HFFc6 (cell line): Measurements from ENCODE around the gene CHRM5. TPM values are rescaled to one million over a fixed set of nuclear protein-coding genes. Genes with fewer than 3 reads are reported as not detected.

Experiments used
- DNase-seq: peaks from one replicate; pipeline ENCODE4 v3.0.0-alpha.2; 2018
- H3K27ac Mint-ChIP-seq: 2 replicates; pipeline ENCODE4 v1.8.0; 2020; ENCODE audit warnings: mild to moderate bottlenecking, mixed read lengths
- H3K27me3 Mint-ChIP-seq: 2 replicates; pipeline ENCODE4 v1.8.0; 2021; ENCODE audit warnings: mild to moderate bottlenecking, moderate library complexity, mixed read lengths; ENCODE audit not compliant: insufficient read depth
- H3K36me3 Mint-ChIP-seq: 2 replicates; pipeline ENCODE4 v1.8.0; 2021; ENCODE audit warnings: low read depth, mixed read lengths
- H3K4me1 Mint-ChIP-seq: 2 replicates; pipeline ENCODE4 v1.8.0; 2020; ENCODE audit warnings: low read depth, mixed read lengths
- H3K4me3 Mint-ChIP-seq: 2 replicates; pipeline ENCODE4 v1.8.0; 2020; ENCODE audit warnings: mild to moderate bottlenecking, moderate library complexity, mixed read lengths
- H3K9me3 Mint-ChIP-seq: 2 replicates; pipeline ENCODE4 v1.8.0; 2020; ENCODE audit warnings: mild to moderate bottlenecking, mixed read lengths
- total RNA-seq, 6 experiments: library from RNA; stranded (reverse); fragmentation: NEBNext Ultra II Directional; extraction: Animal tissue kit (Norgen Biotek cat#: 25700); gene quantifications; 2 replicates in 1 of 6; 3 replicates in 5 of 6; pipeline ENCODE4 v1.2.3, GENCODE V29; 2021
- TF ChIP-seq, protein P1 (sequence below): fragments of 200-600 bp; sonication (generic); IDR thresholded peaks from 2 replicates; pipeline ENCODE4 v1.5.0; 2021; ENCODE audit warnings: antibody characterized with exemption, mild to moderate bottlenecking

Gene CHRM5
- total RNA-seq, 6 experiments from 2014 or later = 0.10 TPM; not detected in 5

DNA sequence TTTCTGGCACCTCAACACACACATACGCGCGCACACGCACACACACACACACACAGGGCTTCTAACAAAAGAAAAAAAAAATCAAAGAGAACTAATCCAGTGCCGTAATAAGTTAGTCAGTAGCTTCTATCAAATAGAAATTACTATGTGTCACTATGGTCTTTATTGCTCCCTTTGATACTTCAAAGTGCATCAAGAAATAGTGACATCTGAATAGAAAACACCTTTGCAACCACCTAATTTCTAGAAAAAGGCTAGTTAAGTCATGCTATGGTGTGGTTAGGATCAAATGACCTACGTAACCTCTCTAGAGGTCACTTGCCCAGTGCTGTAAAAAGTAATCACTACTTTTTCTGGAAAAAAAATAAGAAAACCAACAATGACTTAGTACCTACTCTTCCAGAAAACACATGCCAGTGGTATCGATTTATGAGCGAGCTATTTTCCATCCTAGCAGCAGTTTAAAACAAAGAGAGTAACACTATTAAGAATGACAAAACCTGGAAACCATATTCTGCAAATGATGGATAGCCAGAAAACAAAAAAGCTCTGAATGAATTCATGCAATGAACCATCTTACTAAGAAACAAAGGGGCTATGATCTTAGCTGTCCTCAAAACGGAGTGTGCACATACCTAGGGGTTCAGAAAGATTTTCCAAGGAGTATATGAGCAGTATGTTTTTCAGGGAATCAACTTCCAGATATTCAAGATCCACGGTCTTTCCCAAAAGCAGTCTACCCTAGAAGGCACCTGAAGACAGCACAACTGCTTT, 63.9 kb downstream of the CHRM5 start:
- 0 out of 2 replicates have a peak, but pooled peaks cover 2% of the 10 kb centered on the region for H3K27me3 Mint-ChIP-seq
- H3K4me3 Mint-ChIP-seq = no peak overlapping the region
- H3K4me1 Mint-ChIP-seq = peaks cover 20% of the 10 kb centered on the region
- H3K36me3 Mint-ChIP-seq = peaks cover 15% of the 10 kb centered on the region; the same call in 1 of the 2 replicates
- no peak for DNase-seq
- TF ChIP-seq, protein P1, sequence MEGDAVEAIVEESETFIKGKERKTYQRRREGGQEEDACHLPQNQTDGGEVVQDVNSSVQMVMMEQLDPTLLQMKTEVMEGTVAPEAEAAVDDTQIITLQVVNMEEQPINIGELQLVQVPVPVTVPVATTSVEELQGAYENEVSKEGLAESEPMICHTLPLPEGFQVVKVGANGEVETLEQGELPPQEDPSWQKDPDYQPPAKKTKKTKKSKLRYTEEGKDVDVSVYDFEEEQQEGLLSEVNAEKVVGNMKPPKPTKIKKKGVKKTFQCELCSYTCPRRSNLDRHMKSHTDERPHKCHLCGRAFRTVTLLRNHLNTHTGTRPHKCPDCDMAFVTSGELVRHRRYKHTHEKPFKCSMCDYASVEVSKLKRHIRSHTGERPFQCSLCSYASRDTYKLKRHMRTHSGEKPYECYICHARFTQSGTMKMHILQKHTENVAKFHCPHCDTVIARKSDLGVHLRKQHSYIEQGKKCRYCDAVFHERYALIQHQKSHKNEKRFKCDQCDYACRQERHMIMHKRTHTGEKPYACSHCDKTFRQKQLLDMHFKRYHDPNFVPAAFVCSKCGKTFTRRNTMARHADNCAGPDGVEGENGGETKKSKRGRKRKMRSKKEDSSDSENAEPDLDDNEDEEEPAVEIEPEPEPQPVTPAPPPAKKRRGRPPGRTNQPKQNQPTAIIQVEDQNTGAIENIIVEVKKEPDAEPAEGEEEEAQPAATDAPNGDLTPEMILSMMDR = no peak
- no peaks in the 10 kb centered on the region for H3K9me3 Mint-ChIP-seq
- H3K27ac Mint-ChIP-seq = no peak overlapping the region

DNA sequence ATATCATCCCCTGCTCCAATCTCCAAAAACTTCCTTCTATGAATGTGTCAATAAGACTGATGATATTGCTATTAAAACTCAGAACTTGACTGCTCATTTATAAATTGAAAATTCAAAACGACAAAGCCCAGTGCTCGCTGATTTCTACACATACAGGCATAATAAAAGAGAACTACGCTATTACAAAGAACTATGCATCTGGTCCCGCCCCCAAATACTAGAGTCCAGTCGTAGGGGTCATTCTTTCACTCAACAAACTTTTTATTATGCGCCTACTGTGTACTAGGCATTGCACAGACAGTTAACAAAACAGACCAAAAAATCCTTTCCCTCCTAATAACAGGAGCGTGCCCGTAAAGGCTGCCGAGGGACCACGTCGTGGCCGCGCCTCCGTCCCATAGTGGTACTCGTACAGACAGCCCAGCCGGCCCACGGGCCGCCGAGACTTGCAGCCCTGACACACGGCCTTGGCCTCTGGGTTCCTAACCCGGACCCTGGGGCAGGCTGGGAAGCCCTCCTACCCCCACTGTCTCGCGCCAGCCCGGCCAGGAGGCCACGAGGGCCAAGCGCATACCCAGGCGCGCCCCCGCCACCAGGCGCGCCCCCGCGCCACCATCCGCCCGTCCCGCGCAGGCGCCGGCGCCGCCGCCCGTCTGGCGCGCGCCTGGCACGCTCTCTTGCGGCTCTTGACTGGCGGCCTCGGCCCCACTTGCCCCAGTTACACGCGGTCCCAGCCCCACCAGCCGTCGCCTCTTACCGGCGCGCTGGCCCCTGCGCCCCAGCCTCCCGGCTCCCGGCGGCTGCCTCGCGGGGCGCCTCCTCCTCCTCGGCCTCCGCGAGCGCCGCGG, 70.0 kb downstream of the CHRM5 start:
- Mint-ChIP-seq H3K27me3 (peaks cover 1% of the 10 kb centered on the region; the same call in 1 of the 2 replicates), H3K4me1 (peaks cover 38% of the 10 kb centered on the region), H3K36me3 (no peaks in the 10 kb centered on the region), H3K9me3 (no peaks in the 10 kb centered on the region), H3K4me3 (peak overlapping the region; percentile 88), H3K27ac (peak overlapping the region; percentile 80)
- DNase-seq = peak; percentile 57
- TF ChIP-seq, protein P1 = no peak

DNA sequence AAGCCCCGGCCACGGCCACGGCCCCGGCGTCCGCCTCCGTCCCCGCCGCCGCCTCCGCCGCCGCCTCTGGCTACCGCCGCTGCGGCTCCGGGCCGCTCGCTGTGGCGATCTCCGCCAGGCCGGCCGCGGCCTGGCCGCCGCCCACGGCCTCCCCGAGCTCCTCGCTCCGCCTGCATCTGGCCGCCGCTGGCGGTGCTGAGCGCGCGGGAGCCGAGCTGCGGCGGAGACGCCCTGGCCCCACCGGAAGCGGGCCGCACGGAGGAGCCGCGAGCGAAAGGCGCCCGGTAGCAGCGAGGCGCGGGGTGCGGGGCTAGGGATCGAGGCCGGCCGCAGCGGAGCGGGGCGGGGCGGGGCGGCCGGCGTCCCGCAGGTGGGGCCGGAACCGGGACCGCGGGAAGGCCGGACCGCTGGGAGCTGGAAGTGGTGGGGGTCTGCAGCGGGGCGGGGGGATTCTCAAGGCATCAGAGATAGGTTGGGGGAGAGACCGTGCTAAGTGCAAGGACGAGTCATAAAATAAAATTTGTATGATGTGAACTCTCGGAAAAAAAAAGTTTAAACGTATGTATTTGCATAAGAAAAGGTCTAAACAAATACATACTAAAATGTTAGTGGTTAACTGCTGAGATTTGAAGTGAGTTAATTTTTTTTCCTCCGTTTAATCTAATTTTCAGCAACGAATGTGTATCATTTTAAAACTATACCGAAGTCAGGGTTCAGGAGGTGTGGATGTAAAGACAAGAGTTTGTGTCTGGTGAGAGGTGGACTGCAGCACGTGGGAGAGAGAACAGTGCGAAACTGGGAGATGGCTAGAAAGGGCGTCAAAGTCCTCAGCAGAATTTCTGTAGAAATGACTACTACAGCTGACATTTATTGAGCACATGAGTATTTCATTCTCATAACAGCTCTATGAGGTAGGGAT, 70.8 kb downstream of the CHRM5 start, which contains the start of gene AVEN:
TSS of gene AVEN (minus strand) at position 334 of the 919 bp plus-strand sequence. CDS start at position 176, 158 bp downstream.
- TF ChIP-seq, protein P1 = no peak
- H3K9me3 Mint-ChIP-seq = no peaks in the 10 kb centered on the region
- H3K27me3 Mint-ChIP-seq = peaks cover 1% of the 10 kb centered on the region; the same call in 1 of the 2 replicates
- H3K4me3 Mint-ChIP-seq = peak within 1 kb of the TSS; percentile 88
- peak within 1 kb of the TSS; percentile 80 for H3K27ac Mint-ChIP-seq
- H3K36me3 Mint-ChIP-seq = no peaks in the 10 kb centered on the region
- no peak for DNase-seq
- H3K4me1 Mint-ChIP-seq = peaks cover 47% of the 10 kb centered on the region

DNA sequence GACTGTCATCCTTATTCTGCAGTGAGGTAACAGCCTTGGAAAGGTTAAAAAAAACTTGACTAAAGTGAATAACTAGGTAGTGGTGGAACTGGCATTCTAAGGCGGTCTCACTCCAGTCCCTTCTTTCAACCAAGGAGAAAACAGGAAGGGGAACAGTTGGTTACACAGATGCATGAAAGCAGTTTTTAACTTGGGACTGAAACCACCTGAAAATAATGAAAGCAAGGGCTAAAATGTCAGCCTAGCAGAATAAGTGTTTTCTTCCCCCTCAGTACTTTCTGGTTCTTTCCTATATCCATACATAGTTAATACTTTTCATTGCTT, 71.5 kb downstream of the CHRM5 start:
- Mint-ChIP-seq H3K4me1 (peaks cover 44% of the 10 kb centered on the region), H3K27ac (peak overlapping the region; percentile 67), H3K9me3 (no peaks in the 10 kb centered on the region), H3K36me3 (no peaks in the 10 kb centered on the region), H3K27me3 (peaks cover 1% of the 10 kb centered on the region; the same call in 1 of the 2 replicates), H3K4me3 (peak overlapping the region; percentile 85)
- no peak for DNase-seq
- TF ChIP-seq, protein P1 = no peak

DNA sequence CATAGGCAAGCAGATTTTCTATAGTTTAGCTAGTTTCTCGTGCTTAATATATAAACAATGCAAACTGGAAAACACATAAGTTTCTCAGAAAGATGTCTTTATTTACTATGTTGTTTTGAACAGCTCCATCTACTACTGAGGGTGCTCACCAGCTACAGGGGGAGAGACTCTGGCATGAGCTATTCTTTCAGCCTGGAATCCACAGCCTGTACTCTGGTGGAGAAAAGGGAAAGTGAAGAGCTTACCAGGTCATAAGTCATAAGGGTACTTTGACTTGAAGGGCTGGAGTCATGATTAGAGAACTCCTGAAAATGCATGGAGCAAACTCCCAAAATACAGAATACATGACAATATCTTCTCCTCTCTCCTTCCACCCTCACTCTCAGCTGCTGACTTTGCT, 75.1 kb downstream of the CHRM5 start:
- DNase-seq = no peak
- TF ChIP-seq, protein P1 = no peak

More for the DNA sequence above, 75.1 kb downstream of the CHRM5 start:
- Mint-ChIP-seq H3K36me3 (no peaks in the 10 kb centered on the region), H3K4me1 (peaks cover 37% of the 10 kb centered on the region), H3K9me3 (no peaks in the 10 kb centered on the region), H3K27ac (no peak overlapping the region), H3K27me3 (no peaks in the 10 kb centered on the region), H3K4me3 (peak overlapping the region; percentile 67)
